Measurements from ENCODE around the gene TFAM.

The TFAM gene

DNA sequence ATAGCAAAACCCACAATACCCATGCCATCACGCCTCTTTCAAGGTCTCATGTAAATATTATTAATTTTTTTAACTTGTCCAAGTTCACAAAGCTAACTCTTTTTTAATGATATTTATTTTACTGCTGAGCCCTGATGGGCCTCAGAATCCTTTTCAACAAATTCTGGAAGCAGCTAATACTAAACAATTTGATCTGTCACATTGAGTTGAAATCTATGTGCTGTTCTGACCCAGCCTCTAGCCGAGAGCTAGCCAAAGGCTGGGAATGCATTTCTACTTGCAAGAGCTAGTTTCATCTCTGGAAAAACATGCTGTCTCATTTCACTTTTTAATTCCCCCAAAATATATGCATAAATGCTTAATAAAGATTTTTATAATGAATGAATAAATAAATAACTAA is 47.9 kb downstream of the TFAM start:
- DNase-seq = no peak

DNA sequence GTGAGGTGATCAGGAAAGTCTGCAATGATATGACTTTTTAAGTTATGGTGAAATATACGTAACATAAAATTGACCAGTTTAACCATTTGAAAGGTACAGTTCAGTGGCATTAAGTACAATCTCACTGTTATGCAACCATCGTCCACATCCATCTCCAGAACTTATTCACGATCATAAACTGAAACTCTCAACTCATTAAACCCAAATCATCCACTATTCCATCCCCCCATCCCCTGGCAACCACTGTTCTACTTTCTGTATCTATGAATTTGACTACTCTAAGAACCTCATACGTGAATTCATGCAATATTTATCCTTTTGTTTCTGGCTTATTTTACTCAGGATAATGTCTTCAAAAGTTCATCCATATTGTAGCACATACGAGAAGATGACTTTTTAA is 48.4 kb downstream of the TFAM start:
- no peak for DNase-seq

- no peak for DNase-seq
Observed at GRCh38 chr10:58435297-58435985, 50.2 kb downstream of the TFAM start.

GRCh38 chr10:58436071-58436470 is 50.9 kb downstream of the TFAM start:
- no peak for DNase-seq

DNA sequence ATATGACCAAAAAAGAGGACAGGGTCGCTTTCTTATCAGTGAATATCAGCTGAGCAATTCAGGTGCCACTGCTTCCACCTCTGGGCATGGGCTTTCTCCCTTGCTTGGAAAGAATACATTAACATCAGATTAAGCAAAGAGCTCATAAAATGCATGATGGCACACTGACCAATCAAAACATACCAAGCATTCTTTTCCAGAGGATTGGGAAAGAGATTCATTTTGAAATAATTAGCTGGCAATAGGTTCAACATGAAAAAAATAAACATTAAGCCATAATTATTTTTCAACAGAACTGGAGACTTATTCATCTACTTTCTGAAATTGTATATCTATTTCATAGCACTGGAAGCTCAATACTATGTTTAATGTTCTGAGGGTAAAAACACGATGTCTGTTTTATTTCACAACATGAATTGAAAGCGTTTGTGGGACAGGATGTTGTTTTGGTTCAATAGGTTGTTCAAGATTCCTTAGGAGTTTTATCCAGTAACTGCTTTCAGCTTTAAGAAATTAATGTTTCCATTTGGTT is 53.2 kb downstream of the TFAM start:
- DNase-seq = no peak

- DNase-seq = no peak
Observed at GRCh38 chr10:58438986-58439385, 53.8 kb downstream of the TFAM start.

- DNase-seq = no peak
Observed at GRCh38 chr10:58439632-58440364, 54.6 kb downstream of the TFAM start.

- DNase-seq = no peak
Observed at GRCh38 chr10:58440484-58440883, 55.3 kb downstream of the TFAM start.

- no peak for DNase-seq
Observed at GRCh38 chr10:58444321-58444720, 59.1 kb downstream of the TFAM start.

DNA sequence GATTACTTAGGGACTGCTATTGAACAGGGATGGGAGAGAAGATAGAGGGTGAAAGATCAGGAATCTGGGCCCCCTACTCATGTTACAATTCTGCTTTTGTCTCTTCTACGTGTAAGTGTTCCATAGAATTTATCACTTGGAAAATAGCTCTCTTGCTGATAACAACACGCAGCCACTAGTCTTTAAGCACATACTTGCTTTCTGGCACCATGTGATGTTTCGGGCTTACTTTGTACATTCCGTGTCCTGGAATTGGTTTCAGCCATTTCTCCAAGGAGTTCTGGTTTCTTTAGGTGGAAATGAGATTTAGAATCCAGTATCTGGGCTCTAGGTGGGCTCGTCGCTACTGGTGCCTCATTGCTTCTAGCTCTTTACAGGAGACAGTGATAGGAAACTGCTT is 59.7 kb downstream of the TFAM start:
- no peak for DNase-seq

- no peak for DNase-seq
Observed at GRCh38 chr10:58448121-58448935, 63.1 kb downstream of the TFAM start.
